ENCODE measurements around the gene BCL2L1. TPM values are rescaled to one million over a fixed set of nuclear protein-coding genes. Genes with fewer than 3 reads are reported as not detected.

Gene BCL2L1
- polyA plus RNA-seq, 1 donor from 2014 or later: 125 TPM

- Histone ChIP-seq H3K36me3 (ENCODE audit: insufficient read depth, low read length) (peaks cover 16% of the 10 kb centered on the region), H3K27me3 (ENCODE audit: insufficient read depth, low read depth, low read length) (no peaks in the 10 kb centered on the region), H3K4me3 (ENCODE audit: low read length) (no peak overlapping the region), H3K79me2 (replicated peaks; ENCODE audit: insufficient read depth, low read length) (peaks cover 58% of the 10 kb centered on the region), H3K9me2 (ENCODE audit: insufficient read depth, low read length) (no peaks in the 10 kb centered on the region), H3K9me3 (ENCODE audit: low read length) (no peaks in the 10 kb centered on the region), H3K9ac (ENCODE audit: low read length) (no peak overlapping the region), H2AFZ (ENCODE audit: low read depth, low read length) (no peak overlapping the region), H4K20me1 (ENCODE audit: insufficient read depth) (no peaks in the 10 kb centered on the region), H3F3A (ENCODE audit: insufficient read depth, low read length, poor library complexity, severe bottlenecking) (no peaks in the 10 kb centered on the region), H3K4me2 (ENCODE audit: low read length) (no peak overlapping the region), H3K27ac (ENCODE audit: low read length) (no peak overlapping the region)
- TF ChIP-seq POLR2AphosphoS5 (IDR thresholded peaks at IDR 0.05) (no peak), EZH2 (IDR thresholded peaks at IDR 0.05; ENCODE audit: borderline replicate concordance, insufficient read depth, low read length, poor library complexity, severe bottlenecking) (no peak), EP300 (conservative IDR thresholded peaks at IDR 0.05; ENCODE audit: poor library complexity, severe bottlenecking) (no peak), CTCF (IDR thresholded peaks at IDR 0.05; ENCODE audit: poor library complexity, severe bottlenecking) (no peak), SMC3 (conservative IDR thresholded peaks at IDR 0.05; ENCODE audit: poor library complexity) (no peak), RAD21 (conservative IDR thresholded peaks at IDR 0.05) (no peak), MXI1 (conservative IDR thresholded peaks at IDR 0.05; ENCODE audit: poor library complexity, severe bottlenecking) (no peak), TAF1 (IDR thresholded peaks at IDR 0.05; ENCODE audit: low read depth) (no peak), REST (IDR thresholded peaks at IDR 0.05; ENCODE audit: borderline replicate concordance) (no peak)
Measured at GRCh38 chr20:31709939-31710338, 12.7 kb downstream of the BCL2L1 start.

DNA sequence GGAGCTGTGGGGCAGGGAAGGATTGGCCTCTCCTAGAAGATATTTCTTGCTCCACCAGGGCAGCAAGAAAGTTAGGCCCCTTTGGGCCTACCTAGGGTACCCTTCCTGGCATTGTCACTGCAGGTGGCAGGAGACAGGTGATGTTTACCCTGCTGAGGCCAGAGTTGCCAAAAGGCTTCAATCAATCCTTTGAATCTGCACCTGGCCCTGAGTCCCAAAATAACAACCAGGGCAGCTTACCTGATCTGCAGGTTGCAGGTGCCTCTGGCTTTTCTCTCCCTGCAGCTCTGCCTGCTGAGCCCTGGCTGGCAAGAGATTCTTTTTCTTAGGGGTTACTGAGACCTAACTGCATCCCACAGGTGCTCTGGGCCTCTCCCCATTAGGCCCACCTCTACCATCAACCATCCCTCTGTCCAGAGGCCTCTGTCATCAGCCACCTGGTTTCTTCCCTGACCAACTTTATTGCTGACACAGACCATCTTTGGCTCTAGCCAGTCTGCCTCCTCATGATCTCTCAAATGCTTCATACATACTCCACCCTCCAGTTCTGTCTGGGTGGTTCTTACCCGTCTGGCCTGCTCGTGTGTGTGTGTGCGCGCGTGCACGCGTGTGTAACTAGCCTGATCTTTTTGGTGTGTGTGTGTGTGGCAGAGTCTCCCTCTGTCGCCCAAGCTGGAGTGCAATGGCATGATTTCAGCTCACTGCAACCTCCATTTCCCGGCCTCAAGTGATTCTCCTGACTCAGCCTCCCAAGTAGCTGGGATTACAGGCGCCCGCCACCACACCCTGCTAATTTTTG is 13.7 kb downstream of the BCL2L1 start:
- Histone ChIP-seq H3F3A (ENCODE audit: insufficient read depth, low read length, poor library complexity, severe bottlenecking) (no peaks in the 10 kb centered on the region), H2AFZ (ENCODE audit: low read depth, low read length) (no peak overlapping the region), H3K4me2 (ENCODE audit: low read length) (no peak overlapping the region), H3K79me2 (replicated peaks; ENCODE audit: insufficient read depth, low read length) (peaks cover 62% of the 10 kb centered on the region), H3K9ac (ENCODE audit: low read length) (no peak overlapping the region), H3K27ac (ENCODE audit: low read length) (no peak overlapping the region), H4K20me1 (ENCODE audit: insufficient read depth) (no peaks in the 10 kb centered on the region), H3K4me3 (ENCODE audit: low read length) (no peak overlapping the region), H3K36me3 (ENCODE audit: insufficient read depth, low read length) (peaks cover 16% of the 10 kb centered on the region), H3K27me3 (ENCODE audit: insufficient read depth, low read depth, low read length) (no peaks in the 10 kb centered on the region), H3K9me3 (ENCODE audit: low read length) (no peaks in the 10 kb centered on the region), H3K9me2 (ENCODE audit: insufficient read depth, low read length) (no peaks in the 10 kb centered on the region)
- TF ChIP-seq MXI1 (conservative IDR thresholded peaks at IDR 0.05; ENCODE audit: poor library complexity, severe bottlenecking) (no peak), TAF1 (IDR thresholded peaks at IDR 0.05; ENCODE audit: low read depth) (no peak), POLR2AphosphoS5 (IDR thresholded peaks at IDR 0.05) (no peak)
